GM18508 (cell line): ENCODE data around the gene HS6ST3.
"Not testable (repeated sequence)": the region's sequence is repeated elsewhere in the genome, so short reads cannot be mapped to it uniquely, and the experiment has no call there.

Experiments used
- ATAC-seq: cut with Tn5 transposase; IDR thresholded peaks from one replicate; pipeline ENCODE4 v1.9.1; 2021; ENCODE audit warnings: moderate number of reproducible peaks; ENCODE audit not compliant: insufficient read depth, unreplicated experiment

HS6ST3 gene

DNA sequence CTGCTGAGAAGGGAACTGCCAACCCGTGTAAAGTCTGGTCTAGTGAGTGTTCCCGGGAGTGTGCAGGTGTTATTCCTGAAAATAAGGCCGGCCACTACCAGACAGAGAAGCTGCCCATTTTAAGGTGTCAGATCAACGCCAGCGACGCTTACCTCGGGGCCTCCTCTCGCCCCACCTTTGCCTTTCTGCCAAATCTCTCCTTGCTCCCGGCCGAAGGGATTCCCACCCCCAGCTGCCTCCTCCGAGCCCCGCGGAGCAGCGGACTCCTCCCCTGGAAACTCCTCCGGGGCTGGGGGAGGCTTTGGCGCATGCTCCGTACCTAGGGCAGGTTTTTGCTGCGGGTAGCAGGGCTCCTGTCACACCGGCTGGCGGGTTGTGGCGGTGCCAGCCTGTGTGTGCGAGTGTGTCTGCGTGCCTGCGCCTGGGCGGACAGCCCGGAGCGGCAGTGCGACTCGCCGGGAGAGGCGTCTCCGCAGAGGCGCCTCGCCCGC lies at the start of gene HS6ST3:
HS6ST3 (plus strand) TSS at position 359 of the 491 bp plus-strand sequence.
- ATAC-seq, result no peak

DNA sequence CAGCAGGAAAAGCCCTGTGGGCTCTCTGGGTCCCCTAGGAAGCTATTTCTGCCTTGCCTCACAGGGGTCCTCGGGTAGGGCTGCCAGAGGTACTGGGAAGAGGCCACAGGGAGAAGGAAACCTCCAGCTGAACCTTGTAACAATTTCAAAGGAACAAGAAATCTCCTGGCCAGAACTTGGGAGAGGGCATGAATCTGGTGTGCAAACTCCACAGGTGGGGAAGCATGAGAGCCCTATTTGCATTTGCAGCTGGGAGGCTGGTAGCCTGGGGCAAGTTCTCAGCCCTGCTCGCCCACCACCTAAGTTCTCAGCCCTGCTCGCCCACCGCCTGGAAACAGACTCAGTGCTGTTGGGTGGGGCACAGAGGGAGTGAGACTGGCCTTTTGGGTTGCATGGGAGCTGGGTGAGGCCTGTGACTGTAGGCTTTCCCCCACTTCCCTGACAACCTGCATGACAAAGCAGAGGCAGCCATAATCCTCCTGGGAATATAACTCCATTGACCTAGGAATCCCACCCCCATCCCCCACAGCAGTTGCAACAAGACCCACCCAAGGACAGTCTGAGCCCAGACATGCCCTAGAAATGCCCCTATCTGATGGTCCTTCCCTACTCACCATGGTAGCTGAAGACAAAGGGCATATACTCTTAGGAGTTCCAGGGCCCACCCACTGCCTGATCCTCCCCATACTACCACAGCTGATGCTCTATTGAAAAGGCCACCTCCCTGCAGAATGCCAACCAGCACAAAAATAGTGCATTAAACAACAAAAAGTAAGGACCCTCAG lies 48.4 kb upstream of the HS6ST3 start:
- ATAC-seq, result no peak

DNA sequence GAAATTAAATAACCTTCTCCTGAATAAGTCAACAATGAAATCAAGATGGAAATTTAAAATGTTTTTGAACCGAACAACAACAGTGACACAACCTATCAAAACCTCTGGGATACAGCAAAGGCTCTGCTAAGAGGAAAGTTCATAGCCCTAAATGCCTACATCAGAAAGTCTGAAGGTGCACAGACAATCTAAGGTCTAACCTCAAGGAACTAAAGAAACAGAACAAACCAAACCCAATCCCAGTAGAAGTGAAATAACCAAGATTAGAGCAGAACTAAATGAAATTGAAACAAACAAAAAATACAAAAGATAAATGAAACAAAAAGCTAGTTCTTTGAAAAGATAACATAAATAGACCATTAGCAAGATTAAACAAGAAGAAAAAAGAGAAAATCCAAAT lies 45.7 kb upstream of the HS6ST3 start:
- no peak for ATAC-seq

DNA sequence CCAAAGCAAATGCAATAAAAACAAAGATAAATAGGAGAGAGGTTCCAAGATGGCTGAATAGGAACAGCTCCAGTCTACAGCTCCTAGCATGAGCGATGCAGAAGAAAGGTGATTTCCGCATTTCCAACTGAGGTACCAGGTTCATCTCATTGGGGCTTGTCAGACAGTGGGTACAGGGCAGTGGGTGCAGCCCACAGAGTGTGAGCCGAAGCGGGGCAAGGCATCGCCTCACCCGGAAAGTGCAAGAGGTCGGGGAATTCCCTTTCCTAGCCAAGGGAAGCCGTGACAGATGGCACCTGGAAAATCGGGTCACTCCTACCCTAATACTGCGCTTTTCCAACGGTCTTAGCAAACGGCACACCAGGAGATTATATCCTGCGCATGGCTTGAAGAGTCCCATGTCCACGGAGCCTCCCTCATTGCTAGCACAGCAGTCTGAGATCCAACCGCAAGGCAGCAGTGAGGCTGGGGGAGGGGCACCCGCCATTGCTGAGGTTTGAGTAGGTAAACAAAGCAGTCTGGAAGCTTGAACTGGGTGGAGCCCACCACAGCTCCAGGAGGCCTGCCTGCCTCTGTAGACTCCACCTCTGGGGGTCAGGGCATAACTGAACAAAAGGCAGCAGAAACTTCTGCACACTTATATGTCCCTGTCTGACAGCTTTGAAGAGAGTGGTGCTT lies 43.3 kb upstream of the HS6ST3 start:
- not testable (repeated sequence) for ATAC-seq

DNA sequence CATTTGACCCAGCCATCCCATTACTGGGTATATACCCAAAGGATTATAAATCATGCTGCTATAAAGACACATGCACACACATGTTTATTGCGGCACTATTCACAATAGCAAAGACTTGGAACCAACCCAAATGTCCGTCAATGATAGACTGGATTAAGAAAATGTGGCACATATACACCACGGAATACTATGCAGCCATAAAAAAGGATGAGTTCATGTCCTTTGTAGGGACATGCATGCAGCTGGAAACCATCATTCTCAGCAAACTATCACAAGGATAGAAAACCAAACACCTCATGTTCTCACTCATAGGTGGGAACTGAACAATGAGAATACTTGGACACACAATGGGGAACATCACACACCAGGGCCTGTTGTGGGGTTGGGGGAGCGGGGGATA lies 39.0 kb upstream of the HS6ST3 start:
- ATAC-seq, result not testable (repeated sequence)

DNA sequence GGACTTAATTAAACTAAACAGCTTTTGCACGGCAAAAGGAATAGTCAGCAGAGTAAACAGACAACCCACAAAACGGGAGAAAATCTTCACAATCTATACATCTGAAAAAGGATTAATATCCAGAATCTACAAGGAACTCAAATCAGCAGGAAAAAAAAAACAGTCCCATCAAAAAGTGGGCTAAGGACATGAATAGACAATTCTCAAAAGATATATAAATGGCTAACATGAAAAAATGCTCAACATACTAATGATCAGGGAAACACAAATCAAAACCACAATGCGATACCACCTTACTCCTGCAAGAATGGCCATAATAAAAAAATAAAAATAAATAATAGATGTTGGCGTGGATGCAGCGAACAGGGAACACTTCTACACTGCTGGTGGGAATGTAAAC lies 38.4 kb upstream of the HS6ST3 start:
- not testable (repeated sequence) for ATAC-seq

DNA sequence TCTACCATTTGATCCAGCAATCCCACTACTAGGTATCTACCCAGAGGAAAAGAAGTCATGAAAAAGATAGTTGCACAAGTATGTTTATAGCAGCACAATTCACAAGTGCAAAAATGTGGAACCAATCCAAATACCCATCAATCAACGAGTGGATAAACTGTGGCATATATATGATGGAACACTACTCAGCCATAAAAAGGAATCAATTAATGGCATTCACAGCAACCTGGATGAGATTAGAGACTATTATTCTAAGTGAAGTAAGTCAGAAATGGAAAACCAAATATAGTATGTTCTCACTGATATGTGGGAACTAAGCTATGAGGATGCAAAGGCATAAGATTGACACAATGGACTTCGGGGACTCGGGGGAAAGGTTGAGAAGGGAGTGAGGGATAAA lies 38.0 kb upstream of the HS6ST3 start:
- ATAC-seq, result not testable (repeated sequence)

DNA sequence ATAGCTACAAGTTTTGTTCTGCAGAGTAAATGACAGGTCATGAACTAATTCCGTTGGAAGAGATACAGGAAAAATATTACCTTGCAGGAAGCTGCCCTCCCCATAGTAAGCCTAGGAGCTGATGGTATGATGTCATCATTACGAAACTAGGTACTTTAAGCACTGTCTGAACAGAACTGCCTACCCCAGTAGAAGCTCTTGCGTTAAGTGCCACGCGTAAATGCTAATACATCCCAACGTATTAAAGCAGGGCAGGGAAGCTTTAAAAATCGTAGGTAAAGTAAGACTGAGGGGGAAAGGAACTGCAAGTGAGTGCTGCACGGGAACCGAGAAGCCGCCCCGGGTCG lies 37.3 kb upstream of the HS6ST3 start:
- peak; percentile 60 for ATAC-seq

DNA sequence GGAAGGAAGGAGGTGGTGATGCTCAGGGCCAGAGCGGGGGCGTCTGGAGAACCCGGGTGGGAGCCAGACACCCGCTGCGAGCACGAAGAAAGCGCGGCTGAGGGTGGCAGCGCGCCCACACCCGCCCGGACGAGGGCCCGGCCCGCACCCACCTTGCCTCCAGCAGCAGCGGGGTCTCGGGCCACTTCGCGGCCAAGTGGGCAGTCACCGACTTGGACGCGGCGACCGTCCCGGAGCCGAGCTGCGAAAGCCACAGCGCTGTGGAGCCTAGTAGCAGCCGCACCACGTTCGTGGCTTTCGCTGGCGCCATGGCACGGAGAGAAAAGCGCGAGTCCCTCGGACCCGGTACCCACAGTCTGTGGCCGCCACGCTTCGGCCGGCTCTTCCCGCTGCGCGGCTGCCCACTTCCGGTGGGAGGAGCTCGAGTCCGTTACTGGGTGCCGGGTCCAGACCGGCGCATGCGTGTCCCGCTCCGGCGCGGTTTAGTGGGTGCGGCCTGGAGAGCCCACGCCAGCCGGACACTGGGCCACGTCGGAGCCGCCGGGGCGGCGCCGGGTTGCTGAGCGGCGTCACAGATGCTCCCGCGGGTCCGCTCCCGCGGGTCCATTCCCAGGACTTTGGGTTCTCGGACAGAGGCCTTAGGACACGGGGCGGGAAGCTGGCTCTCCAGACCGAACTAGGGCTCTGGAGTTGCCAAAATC lies 36.8 kb upstream of the HS6ST3 start, which contains the start of gene UGGT2:
UGGT2 (minus strand) TSS at position 399 of the 701 bp plus-strand sequence; CDS start at position 310, 89 bp downstream.
- peak; percentile 88 for ATAC-seq

DNA sequence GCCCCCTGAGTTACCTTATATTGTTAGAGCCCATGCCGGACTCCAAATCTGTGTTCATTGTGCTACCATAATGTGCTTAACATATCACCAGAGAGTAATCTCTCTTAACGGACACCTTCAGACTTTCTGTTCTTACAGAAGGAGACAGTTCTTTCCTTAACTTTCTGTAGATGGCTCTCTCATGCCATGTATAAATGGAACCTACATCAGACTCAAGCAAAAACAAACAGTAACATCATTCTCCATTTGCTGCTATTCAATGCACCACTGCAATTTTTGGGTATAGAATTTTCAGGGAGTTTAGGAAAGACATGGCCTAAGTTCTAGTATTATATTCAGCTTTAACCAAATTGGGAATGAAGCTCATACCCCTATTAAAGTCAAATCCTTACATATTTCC lies 24.1 kb upstream of the HS6ST3 start:
- no peak for ATAC-seq

DNA sequence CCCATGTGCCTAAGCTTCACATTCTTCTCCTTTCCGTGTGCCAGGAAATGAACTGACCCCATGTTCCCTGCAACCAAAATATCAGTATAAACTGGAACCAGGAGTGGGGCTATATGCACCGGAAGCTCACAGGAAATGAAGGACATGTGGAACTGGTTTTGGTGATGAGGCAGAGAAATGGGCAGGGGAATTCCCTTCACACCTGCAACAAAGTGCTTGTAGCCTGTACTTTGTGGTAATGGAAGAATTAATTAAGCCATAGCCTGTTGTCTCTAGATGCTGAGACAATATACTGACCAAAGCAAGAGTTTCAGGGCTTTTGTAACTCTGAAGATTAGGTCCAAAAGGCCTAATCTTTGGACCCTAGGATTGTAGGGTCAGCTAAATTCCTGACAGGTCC lies 21.2 kb upstream of the HS6ST3 start:
- ATAC-seq, result no peak

DNA sequence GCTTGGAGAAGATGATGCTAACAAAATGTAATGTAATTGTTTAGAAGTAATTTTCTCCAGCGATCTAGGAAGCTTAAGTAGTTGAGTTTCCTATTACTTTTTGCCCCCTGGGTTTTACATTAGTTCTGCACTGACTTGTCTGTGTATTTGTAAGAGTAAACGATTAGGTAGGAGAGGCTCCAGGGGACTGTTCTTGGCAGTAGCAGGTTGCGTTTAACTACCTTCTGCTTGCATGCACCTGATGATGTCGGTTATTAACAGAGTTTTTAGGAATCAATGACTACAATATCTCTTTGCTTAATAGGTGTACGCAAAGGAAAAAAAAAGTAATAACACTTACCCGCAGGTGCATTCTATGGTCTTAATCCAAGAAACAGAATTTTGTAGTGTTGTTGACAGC lies 18.4 kb upstream of the HS6ST3 start:
- no peak for ATAC-seq

DNA sequence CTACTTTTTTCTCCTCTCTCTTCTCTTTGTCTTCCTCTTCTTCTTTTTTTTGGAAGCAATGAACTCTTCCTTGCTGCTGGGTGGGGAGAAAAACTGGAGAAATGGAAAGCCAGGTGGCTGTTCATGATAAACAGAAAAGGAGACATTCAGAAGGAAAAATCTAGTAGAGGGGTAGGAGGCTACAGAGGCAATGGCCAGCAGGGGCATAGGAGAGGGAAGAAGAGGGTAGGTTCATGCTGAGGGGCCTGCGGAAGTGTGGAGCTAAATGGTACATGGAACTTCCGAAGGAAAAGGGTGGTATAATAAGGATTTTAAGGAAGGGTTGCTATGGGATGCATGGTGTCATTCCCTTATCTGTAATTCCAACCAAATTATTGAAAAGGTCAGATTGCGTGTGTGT lies 17.5 kb upstream of the HS6ST3 start:
- ATAC-seq, result no peak

DNA sequence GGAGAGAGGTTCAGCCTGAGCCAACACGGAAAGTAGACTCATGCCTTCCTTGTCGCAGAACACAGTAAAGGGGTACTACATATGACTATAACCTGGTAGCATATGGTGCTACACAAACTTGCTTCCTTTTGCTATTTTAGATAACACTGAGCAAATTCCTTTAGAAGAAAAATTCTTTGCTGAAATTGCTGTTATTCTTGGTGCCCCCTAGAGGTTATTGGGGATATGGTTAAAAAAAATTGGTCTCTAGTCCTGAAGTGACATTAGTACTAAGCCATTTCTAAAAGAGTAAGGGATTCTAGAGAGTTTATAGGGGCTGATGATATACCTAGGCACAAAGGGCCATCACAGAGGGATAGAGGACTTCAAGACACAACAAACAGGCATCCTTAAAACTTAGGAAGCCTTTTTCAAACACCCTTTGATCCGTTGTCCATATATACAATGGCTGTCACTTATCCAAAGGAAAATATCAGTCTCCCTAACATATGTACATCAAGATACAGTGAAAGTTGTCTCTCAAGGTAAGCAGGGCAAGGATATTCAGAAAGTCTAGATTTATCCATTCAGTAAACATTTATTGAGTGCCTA lies 13.9 kb upstream of the HS6ST3 start:
- peak; percentile 60 for ATAC-seq

DNA sequence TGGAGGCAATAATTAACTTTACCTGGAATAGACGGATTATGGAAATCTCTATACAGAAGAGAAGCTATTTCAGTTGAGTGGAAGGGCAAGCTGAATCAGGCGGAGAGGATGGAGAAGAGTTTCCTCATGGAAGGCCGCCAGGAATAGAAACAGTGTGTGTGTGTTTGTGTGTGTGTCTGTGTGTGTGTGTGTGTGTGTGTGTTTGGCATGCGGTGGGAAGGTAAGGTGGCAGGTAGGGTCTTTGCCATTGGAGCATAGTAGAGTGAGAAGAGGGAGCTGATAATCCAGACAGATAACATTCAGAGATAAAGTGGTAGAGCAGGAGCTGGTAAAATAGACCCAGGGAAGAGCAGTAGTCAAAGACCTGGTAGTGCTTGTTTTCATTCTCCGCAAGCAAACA lies 9.2 kb upstream of the HS6ST3 start:
- no peak for ATAC-seq

DNA sequence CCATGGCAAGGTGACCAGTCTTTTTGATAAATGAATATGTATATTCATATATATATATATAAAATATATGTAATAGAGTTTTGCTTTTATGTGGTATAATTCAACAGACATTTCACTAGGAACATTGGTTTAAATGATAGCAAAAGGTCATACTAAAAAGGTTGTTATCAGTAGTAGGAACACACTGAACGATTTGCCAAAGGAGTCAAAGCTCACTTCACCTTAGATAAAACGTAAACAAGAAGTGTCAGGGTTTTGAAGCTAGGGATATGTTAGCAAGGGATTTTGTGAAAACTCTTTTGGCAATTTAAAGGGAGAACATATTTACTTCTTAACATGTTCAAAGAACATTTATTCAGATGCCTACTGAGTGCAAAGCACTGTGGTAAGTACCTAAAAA lies 8.0 kb upstream of the HS6ST3 start:
- no peak for ATAC-seq

DNA sequence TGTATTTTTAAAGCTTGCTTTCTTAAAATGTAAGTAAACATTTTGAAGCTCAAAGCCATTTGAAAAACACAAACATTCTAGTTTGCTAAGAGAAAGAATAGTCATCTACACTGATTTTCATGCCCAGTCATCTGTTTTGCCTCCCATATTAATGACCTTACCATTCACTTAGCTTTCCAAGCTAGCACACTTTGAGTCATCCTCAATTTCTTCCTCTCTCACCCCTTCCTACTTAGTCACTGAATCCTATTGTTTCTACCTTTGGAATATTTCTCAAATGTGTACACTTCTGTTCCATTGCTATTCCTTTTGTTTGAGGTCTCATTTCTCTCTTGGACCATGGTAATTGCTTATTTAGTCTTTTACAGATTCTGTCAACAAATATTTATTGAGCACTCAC lies 7.3 kb upstream of the HS6ST3 start:
- ATAC-seq, result no peak

DNA sequence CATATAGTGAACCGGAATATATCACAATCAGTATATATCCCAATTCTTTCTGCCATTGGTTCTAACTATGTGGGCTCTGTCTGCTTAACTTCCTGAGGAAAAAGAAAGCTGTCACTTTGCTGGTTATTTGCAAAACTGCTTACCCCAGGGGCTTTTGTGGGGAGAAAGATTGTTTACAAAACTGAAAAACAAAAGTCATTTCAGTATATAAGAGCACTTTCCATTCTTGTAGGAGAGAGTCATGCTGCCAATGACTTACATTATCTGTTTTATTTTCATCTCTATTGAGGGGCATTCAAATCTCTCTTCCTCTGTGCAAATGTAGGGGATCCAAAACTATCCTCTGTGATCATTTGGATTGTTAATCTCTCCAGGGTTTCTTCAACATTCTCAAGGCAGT lies 3.2 kb upstream of the HS6ST3 start:
- no peak for ATAC-seq

DNA sequence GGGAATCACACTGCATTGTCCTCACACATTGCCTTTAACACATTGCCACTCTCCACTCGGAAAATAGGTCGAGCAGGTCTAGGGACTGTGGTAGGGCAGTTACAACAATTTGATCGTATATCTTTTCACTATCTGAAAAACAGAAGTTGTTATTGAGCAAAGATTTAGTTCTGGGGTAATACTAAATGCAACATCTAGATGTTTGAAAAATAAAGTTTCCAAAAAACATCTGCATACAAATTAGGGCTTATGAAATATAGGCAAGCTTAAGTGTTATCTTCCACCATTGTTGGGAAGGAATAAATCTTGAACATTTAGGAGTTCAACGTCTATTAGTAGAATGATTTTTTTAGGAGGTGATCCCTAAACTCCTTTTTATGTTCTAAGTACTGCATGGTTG lies 768 bp upstream of the HS6ST3 start:
- ATAC-seq, result no peak

DNA sequence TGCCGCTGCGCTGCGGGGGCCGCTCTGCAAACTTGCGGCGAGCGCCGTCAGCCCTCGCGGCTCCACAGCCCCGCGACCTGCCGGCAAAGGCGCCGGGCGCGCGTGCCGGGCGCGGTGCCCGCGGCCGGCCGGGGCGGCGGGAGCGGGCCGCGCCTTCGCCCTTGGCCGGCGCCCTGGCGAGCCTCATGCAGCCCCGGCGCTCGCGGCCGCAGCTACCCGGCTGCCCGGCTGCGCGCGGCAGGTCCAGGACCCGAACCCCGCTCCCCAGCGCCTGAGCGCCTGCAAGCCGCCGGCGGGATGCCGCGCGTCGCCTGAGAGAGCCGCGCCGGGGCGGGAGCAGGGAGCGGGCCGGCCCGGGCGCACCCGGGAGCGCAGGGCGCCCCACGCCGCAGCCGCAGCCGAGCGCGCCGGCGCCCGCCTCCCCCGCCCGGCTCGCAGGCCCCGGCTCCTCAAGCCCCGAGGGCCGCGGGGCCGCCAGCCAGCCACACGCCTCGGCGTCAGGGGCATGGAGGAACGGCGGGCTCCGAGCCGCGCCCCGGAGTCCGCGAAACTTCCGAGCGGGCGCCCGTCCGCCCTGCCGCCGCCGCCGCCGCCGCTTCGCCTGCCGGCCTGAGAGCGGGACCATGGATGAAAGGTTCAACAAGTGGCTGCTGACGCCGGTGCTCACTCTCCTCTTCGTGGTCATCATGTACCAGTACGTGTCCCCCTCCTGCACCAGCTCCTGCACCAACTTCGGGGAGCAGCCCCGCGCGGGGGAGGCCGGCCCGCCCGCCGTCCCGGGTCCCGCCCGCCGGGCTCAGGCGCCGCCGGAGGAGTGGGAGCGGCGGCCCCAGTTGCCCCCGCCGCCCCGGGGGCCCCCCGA lies 564 bp downstream of the HS6ST3 start:
- ATAC-seq, result no peak
